Astrocyte (in vitro differentiated cells and primary cell): Measurements from ENCODE around the gene ATG13. TPM values are rescaled to one million over a fixed set of nuclear protein-coding genes. Genes with fewer than 3 reads are reported as not detected.

ENCODE experiments used
- DNase-seq: peaks from one replicate; pipeline ENCODE4 v3.0.0-alpha.2; 2010; ENCODE audit warnings: low read depth
- FAIRE-seq: peaks from 2 replicates; lab custom pipeline; 2011; peaks lifted over from hg19 to GRCh38; lab: Jason Lieb, UNC
- H2AFZ ChIP-seq: 2 replicates; pipeline ENCODE4 v1.6.0; 2012; ENCODE audit warnings: low read depth, low read length, inconsistent platforms
- H3K27ac ChIP-seq: 2 replicates; pipeline ENCODE4 v1.5.1; 2011; ENCODE audit warnings: low read depth, low read length, inconsistent platforms
- H3K27me3 ChIP-seq: 2 replicates; pipeline ENCODE4 v1.6.0; 2011; ENCODE audit warnings: low read length, inconsistent platforms; ENCODE audit not compliant: insufficient read depth
- H3K36me3 ChIP-seq: 2 replicates; pipeline ENCODE4 v1.5.1; 2011; ENCODE audit warnings: low read length, inconsistent platforms; ENCODE audit not compliant: insufficient read depth
- H3K4me1 ChIP-seq: 2 replicates; pipeline ENCODE4 v1.5.1; 2011; ENCODE audit warnings: low read length, inconsistent platforms; ENCODE audit not compliant: insufficient read depth
- H3K4me2 ChIP-seq: 2 replicates; pipeline ENCODE4 v1.6.0; 2012; ENCODE audit warnings: low read length, inconsistent platforms
- H3K4me3 ChIP-seq: 2 replicates; pipeline ENCODE4 v1.5.1; 2011; ENCODE audit warnings: low read depth, mild to moderate bottlenecking, low read length, inconsistent platforms; ENCODE audit not compliant: insufficient read depth
- H3K79me2 ChIP-seq: 2 replicates; pipeline ENCODE4 v1.6.0; 2012; ENCODE audit warnings: mild to moderate bottlenecking, low read length, inconsistent platforms; ENCODE audit not compliant: insufficient read depth
- H3K9ac ChIP-seq: 2 replicates; pipeline ENCODE4 v1.6.0; 2012; ENCODE audit warnings: mild to moderate bottlenecking, low read length, inconsistent platforms
- H3K9me3 ChIP-seq: 2 replicates; pipeline ENCODE4 v1.5.1; 2012; ENCODE audit warnings: low read depth, mild to moderate bottlenecking, low read length, inconsistent platforms; ENCODE audit not compliant: insufficient read depth
- H4K20me1 ChIP-seq: 2 replicates; pipeline ENCODE4 v1.6.0; 2012; ENCODE audit warnings: low read length, inconsistent platforms; ENCODE audit not compliant: insufficient read depth
- H3K27ac Mint-ChIP-seq: one replicate; pipeline ENCODE4 v1.8.0; 2021; ENCODE audit warnings: mild to moderate bottlenecking, mixed read lengths; ENCODE audit not compliant: unreplicated experiment
- H3K27me3 Mint-ChIP-seq: one replicate; pipeline ENCODE4 v1.8.0; 2021; ENCODE audit warnings: low read depth, mixed read lengths; ENCODE audit not compliant: unreplicated experiment
- H3K36me3 Mint-ChIP-seq: one replicate; pipeline ENCODE4 v1.8.0; 2021; ENCODE audit warnings: low read depth, mixed read lengths; ENCODE audit not compliant: unreplicated experiment
- H3K4me1 Mint-ChIP-seq: one replicate; pipeline ENCODE4 v1.8.0; 2021; ENCODE audit warnings: low read depth, mixed read lengths; ENCODE audit not compliant: unreplicated experiment
- H3K4me3 Mint-ChIP-seq: one replicate; pipeline ENCODE4 v1.8.0; 2021; ENCODE audit warnings: mild to moderate bottlenecking, moderate library complexity, mixed read lengths; ENCODE audit not compliant: unreplicated experiment
- H3K9me3 Mint-ChIP-seq: one replicate; pipeline ENCODE4 v1.8.0; 2021; ENCODE audit warnings: mild to moderate bottlenecking, mixed read lengths; ENCODE audit not compliant: unreplicated experiment
- EZH2 ChIP-seq: IDR thresholded peaks from 2 replicates; pipeline ENCODE4 v1.6.1; 2012; ENCODE audit warnings: mild to moderate bottlenecking, low read length, inconsistent platforms; ENCODE audit not compliant: insufficient read depth
- total RNA-seq: library from RNA; stranded (reverse); gene quantifications from 2 replicates; pipeline ENCODE4 v1.2.1, GENCODE V29; 2021
- TF ChIP-seq, protein P1 (sequence below): IDR thresholded peaks from 2 replicates; pipeline ENCODE4 v1.5.1; 2011; ENCODE audit warnings: low read depth, mild to moderate bottlenecking, inconsistent platforms, low read length, moderate library complexity; ENCODE audit not compliant: insufficient read depth

The ATG13 gene
- total RNA-seq, 1 donor from 2014 or later = 116 TPM

DNA sequence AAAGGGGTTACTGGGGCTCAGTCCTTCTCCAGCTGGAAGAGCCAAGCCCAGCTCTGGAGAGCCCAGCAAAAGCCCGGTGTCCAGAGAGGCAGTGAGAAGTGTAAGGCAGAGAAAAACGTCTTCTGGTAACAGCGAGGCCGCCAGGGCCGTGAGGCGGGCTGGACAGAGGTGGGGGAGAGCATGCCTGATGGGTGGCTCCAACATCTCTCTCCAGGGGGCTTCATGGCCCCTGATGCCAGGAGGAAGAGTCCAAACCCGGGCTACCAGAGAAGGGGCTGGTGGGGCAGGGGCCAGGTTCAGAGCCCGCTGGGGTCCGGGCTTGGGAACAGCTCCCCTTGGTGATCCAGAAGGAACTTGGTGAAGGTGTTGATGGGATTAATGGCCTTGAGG is 61.4 kb downstream of the ATG13 start:
- Mint-ChIP-seq H3K4me1 (peaks cover 22% of the 10 kb centered on the region), H3K27ac (peak overlapping the region; percentile 84), H3K27me3 (no peaks in the 10 kb centered on the region), H3K36me3 (peaks cover 20% of the 10 kb centered on the region), H3K9me3 (no peaks in the 10 kb centered on the region), H3K4me3 (no peak overlapping the region)
- peaks cover 20% of the 10 kb centered on the region for H3K36me3 ChIP-seq
- H3K4me1 ChIP-seq = peaks cover 19% of the 10 kb centered on the region
- H3K4me3 ChIP-seq = no peak overlapping the region
- peaks cover 6% of the 10 kb centered on the region for H3K79me2 ChIP-seq
- H3K27me3 ChIP-seq = no peaks in the 10 kb centered on the region
- no peak overlapping the region for H3K4me2 ChIP-seq
- H2AFZ ChIP-seq = no peak overlapping the region
- no peaks in the 10 kb centered on the region for H3K9me3 ChIP-seq
- DNase-seq (no peak), FAIRE-seq (no peak)
- TF ChIP-seq EZH2 = no peak
- TF ChIP-seq, protein P1, sequence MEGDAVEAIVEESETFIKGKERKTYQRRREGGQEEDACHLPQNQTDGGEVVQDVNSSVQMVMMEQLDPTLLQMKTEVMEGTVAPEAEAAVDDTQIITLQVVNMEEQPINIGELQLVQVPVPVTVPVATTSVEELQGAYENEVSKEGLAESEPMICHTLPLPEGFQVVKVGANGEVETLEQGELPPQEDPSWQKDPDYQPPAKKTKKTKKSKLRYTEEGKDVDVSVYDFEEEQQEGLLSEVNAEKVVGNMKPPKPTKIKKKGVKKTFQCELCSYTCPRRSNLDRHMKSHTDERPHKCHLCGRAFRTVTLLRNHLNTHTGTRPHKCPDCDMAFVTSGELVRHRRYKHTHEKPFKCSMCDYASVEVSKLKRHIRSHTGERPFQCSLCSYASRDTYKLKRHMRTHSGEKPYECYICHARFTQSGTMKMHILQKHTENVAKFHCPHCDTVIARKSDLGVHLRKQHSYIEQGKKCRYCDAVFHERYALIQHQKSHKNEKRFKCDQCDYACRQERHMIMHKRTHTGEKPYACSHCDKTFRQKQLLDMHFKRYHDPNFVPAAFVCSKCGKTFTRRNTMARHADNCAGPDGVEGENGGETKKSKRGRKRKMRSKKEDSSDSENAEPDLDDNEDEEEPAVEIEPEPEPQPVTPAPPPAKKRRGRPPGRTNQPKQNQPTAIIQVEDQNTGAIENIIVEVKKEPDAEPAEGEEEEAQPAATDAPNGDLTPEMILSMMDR = no peak
- H3K27ac ChIP-seq = no peak overlapping the region
- peaks cover 16% of the 10 kb centered on the region for H4K20me1 ChIP-seq
- no peak overlapping the region for H3K9ac ChIP-seq

- Mint-ChIP-seq H3K27ac (no peak overlapping the region), H3K4me3 (no peak overlapping the region), H3K27me3 (no peaks in the 10 kb centered on the region), H3K4me1 (peaks cover 20% of the 10 kb centered on the region), H3K36me3 (peaks cover 18% of the 10 kb centered on the region), H3K9me3 (no peaks in the 10 kb centered on the region)
- peaks cover 19% of the 10 kb centered on the region for H3K4me1 ChIP-seq
- H3K4me3 ChIP-seq = no peak overlapping the region
- H3K9me3 ChIP-seq = no peaks in the 10 kb centered on the region
- H3K9ac ChIP-seq = no peak overlapping the region
- no peak overlapping the region for H3K27ac ChIP-seq
- H4K20me1 ChIP-seq = peaks cover 16% of the 10 kb centered on the region
- TF ChIP-seq EZH2 = no peak
- no peak for FAIRE-seq
- H2AFZ ChIP-seq = no peak overlapping the region
- DNase-seq = no peak
- H3K4me2 ChIP-seq = no peak overlapping the region
- H3K27me3 ChIP-seq = no peaks in the 10 kb centered on the region
- peaks cover 22% of the 10 kb centered on the region for H3K36me3 ChIP-seq
- H3K79me2 ChIP-seq = peaks cover 6% of the 10 kb centered on the region
Observed at GRCh38 chr11:46679241-46680163, 62.1 kb downstream of the ATG13 start.

DNA sequence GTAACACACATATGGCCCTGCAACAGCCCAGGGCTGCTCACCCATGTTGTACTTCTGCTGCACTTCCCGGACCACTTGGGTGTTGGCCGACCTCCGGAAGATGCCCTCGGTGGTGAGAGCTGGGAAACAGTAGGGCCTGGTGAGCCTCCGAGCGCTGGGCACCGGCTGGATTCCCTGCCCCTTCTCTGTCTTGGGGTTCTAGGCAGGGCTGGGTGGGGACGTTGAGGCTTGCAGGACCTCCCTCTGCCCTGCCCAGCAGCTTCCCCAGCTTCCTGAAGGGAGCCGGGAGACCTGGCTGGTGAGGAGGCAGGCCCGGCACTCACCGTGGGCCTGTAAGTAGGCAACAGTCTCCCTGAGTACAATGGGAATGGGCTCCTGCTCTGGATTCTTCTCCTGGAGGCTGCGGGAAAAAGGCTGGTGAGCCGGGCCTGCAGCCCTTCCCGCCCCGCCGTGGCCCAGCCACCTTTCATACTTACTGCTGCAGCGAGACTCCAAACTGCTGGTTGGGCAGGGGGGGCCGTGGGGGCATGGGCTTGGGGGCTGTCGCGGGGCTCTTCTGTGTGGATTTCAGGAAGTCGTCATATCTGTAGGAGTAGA is 62.9 kb downstream of the ATG13 start:
- no peak overlapping the region for H3K9ac ChIP-seq
- peaks cover 6% of the 10 kb centered on the region for H3K79me2 ChIP-seq
- no peak for TF ChIP-seq EZH2
- TF ChIP-seq, protein P1 = no peak
- H4K20me1 ChIP-seq = peaks cover 16% of the 10 kb centered on the region
- Mint-ChIP-seq H3K4me3 (no peak overlapping the region), H3K4me1 (peaks cover 15% of the 10 kb centered on the region), H3K27ac (no peak overlapping the region), H3K36me3 (peaks cover 17% of the 10 kb centered on the region), H3K9me3 (no peaks in the 10 kb centered on the region), H3K27me3 (no peaks in the 10 kb centered on the region)
- H3K4me2 ChIP-seq = no peak overlapping the region
- FAIRE-seq (no peak), DNase-seq (no peak)
- H3K27me3 ChIP-seq = no peaks in the 10 kb centered on the region
- peaks cover 13% of the 10 kb centered on the region for H3K4me1 ChIP-seq
- H2AFZ ChIP-seq = no peak overlapping the region
- no peak overlapping the region for H3K4me3 ChIP-seq
- no peak overlapping the region for H3K27ac ChIP-seq
- H3K36me3 ChIP-seq = peaks cover 22% of the 10 kb centered on the region
- no peaks in the 10 kb centered on the region for H3K9me3 ChIP-seq
